NCI-H187 (cell line): ENCODE data around the gene PYROXD2.

ENCODE experiments used
- DNase-seq, 2 experiments: peaks; one replicate each; lab custom pipeline; 2025; lab: John Stamatoyannopoulos, UW

The PYROXD2 gene

DNA sequence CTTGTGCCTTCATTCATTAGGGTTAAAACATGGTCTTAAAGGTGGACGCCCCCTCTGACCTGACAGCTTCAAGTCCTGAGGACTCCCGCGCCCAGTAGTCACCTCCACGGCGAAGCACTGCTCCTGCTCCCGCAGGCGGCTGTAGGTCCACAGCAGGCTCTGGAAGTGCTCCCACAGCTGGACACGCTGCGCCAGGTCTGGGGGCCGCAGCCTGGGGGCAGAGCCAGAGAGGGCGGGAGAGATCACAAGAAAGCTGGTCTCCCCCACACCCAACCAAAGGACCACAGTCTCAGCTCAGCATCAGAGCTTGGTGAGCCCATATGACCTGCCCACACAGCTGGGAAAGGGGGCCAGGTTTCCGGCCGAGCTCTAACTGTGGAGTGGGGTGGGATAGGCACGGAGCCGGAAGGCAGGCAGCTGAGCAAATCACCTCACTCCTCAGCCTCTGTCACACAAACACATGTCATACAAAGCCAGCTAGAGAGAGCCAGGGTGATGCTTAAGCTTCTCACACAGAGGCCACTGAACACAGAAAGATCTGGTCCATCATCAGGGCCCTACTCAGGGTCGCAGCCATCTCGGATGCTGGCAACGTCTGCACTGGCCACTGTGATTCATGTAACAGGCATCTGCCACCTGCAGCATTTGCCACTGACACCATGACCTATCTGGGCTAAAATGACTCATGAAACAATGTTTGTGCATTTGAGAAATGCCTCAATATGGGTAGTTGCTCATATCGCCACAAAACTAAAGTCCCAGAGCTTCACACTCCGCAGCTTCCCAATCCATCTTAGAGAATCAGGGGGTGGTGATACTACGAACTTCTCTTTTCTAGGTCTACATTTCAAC lies 19.1 kb upstream of the PYROXD2 start:
- DNase-seq = no peak

DNA sequence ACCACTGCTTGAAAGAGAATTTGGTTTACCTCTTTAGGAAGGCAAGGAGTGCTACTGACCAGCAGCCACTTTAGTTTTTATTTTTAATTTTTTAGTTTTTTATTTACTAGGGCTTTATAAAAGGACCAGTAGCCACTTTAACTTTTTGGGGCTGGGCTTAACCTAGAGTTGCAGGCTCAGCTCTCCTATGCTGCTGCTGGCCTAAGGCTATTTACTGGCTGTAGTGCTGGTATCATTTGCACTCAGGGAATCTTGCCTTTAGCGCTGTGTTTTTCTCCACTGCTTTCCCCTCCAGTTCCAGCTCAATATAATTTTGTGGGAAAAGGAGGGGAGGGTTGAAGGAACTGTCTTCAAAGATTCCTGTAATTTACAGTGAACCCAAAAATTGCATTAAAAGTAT lies 18.4 kb upstream of the PYROXD2 start:
- no peak for DNase-seq

DNA sequence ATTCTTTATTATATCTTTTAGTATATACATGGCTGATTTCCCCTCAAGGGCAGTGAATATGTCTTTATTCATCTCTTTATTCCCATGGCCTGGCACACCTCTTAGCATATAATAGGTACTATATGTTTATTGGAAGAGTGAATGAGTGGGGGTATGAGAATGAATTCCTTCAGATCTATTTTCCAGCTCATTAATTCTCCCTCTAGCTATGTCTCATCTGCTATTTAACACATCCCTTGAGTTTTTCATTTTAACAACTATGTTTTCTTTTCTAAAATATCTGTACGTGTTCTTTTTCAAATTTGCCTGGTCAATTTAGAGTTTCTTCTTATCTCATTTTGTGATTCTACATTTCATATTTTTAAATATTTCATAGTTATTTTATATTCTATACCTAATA lies 17.3 kb upstream of the PYROXD2 start:
- DNase-seq = no peak

DNA sequence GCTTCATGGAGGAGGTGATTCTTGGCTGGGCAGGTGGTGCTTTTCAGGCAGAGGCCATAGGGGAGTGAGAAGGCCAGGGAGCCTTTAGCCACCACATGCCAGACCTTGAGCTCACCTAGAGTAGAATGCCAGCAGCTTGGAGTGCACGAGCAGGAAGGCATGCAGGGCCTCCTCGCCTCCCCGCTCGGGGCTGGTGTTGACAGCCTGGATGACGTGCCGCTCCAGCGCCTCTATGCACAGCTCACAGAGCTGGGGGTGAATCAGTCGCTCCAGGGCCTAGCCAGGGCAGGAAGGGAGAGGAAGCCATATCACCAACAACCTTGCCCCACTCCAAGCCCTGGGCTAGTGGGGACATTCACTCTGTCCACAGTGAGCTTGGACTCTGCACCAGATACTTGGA lies 16.0 kb upstream of the PYROXD2 start:
- DNase-seq = no peak

DNA sequence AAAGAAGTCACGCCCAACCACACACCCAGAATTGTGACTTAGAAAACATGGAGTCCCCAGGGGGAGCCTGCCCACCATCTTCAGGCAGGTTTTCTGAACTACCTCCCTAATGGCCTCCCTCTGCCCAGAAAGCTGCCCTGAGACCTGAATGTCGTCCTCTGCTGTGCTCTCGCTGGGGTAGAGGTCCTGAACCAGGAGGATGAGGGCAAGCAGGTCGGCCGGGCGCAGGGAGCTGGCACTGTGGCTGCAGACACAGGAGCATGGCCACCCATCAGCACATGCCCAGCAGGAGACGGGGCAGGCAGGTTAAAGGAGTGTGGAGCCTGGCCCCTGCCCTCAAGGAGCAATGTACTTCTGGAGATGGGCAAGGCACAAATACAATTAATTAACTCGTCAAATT lies 15.4 kb upstream of the PYROXD2 start:
- DNase-seq = no peak

DNA sequence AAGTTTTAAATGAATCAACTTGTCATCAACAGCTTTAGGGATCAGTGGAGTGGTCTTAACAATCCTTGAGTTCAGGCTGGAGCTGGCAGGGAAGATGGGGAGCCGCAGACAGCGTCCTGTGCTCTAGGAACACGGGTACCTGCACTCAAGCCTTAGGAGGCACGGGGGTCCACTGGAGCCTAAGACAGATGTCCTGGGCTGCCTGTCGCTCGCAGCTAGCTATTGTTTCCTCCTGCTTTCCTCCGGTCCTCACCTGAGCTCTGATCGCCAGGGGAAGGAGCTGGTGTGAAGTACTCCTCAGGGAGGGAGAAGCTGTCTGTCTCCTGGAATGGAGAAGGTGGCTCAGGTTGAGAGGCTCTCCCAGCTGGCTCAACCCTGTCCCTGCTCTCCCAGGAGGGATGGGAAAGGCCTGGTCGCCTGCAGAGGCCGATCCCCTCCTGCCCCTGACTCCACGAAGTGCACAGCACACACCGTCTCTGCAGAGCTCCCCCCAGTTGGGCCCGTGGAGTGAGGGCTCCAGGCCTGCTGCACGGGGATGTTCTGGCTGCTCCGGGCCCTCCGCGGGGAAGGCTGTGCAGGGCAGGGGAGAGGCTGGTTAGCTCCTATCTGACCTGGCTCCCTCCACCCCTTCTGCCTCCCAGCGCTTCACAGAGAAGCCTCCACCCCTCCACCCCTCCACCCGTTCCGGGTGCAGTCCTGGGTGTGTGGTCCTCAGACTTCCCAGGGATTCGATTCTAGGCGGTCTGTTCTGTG lies 14.5 kb upstream of the PYROXD2 start:
- no peak for DNase-seq

DNA sequence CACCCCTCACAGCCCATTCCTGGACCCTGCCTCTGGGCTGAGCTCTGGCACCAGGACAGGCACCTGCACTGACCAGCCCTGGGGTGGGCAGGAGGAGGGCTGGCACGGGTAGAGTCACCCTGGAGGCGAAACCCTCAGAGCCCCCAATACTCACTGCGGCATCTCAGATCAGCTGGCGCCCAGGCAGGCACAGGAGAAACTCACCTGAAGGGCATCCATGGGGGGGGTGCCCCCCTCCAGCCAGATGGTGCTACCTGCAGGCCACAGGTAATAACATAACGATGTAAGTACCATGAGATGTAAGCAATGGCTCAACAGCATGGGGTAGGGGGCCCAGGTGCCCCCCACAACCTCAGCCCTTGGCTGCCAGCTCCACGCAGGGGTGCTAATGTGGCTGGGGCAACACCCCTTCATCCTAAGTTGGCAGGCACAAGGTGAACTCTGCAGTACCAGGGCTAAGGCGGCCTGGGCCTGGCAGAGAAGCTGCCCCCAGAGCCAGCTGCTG lies 12.1 kb upstream of the PYROXD2 start:
- DNase-seq = no peak

DNA sequence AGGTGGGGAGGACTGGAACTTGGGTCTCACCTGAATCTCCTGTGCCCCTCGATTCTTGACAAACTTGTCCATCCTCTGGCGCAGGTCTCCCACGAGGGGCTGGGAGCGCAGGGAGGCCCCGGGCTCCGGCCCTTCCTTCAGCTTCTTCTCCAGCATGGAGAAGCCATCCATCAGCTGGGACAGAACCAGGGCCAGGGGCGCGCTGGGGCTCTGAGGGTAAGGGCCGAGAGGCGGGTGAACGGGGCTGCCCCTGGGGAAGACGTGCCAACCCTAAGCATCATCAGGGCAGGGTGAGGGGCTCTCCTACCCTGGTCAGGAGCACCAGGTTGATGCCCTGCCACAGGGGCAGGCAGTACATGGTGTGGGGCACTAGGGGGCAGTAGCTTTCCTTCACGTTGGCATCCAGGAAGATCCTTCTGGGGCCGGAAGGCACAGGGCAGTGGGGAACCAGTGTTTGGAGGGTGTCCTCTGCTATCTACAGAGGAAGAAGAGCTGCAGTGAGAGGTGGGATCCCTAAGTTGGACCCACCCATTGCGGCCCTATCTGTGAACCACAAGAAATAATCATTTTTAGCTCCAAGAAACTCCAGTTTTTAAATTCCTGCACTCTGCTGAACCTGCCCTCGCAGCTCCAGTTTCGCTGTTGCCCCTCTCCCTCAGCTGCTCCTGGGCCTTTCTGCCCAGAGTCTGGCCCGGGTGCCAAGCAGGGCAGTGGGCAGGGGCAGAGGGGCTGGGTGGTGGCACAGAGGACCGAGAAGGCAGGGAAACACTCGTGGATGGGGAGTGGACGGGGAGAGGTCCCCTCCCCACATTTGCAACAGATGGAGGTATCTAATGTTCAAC lies 10.8 kb upstream of the PYROXD2 start:
- no peak for DNase-seq

DNA sequence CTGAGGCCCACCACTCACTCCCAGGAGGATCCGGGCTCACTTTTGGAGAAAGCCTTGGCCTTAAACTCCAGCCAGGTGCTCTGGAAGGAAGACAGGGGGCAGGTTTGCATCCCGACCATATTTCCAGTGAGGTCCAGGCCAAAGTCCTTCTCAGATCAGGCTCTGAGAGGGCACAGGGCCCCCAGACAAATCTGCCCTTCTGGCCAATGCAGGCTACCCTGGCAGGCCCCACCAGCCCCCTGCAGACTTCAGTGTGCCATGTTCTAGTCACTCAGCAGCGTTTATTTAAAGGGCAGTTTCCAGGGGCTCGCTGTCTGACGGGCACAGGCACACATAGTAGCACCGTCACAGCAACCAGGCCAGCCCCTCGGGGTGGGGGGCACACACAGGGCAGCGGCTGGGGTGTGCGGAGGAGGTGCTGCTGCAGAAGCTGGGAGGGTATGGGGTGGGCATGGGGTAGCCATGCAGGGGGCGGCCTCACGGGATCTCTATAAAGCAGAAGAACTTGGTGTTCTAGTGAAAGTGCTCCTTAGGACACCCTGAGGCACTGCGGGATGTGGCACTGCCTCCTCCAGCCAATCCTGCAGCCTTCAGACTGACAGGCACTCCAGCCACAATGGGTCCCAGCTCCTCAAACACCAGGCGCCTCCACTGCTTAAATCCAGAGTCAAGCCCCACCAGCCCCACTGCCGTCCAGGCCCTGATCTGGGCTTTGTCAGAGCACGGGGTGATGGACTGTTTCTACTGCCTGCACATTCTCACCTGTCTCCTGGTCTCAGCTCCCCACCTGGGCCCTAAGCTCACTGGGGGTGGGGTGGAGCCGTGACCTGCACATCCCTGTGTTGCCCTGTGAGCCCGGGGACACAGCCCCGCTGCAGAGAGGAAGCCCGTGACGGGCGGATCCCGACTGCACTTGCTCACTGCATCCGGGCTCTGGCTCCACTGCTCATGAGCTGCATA lies 9.6 kb upstream of the PYROXD2 start:
- no peak for DNase-seq

DNA sequence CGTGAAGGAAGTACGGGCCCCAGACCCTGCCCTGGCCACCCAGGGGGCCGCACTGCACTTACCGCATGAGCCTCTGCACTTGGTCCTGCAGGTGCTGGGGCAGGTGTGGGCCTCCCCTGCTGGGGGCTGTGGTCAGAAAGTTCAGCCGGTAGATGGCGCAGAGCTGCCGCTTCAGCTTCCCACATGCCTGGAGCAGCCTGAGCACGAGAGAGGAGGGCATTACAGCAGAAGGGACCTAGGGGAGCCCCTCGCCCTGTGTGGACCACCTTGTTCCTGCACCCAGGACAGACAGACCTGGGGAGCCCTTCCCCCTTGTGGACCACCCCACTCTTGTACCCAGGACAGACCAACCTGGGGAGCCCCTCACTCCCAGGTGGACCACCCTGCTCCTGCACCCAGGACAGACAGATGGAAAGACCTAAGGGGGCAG lies 8.7 kb upstream of the PYROXD2 start:
- DNase-seq = no peak

DNA sequence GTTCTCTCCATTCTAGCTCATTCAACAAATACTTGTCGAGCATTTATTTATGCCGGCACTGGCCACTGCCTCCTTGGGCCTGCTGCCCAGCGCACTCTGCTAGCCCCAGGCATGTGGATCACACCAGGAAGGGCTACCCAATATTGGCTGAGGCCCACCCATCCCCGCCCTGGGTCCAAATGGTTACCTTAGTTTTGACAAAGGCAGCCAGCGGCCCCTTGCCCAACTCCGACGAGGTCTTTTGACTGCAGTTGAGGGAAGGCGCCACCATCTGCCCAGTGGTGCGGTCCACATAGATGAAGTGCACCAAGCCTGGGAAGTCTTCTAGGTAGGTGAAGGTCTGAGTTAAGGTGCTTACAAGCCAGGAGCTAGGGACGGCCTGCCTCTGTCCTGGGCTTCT lies 7.2 kb upstream of the PYROXD2 start:
- no peak for DNase-seq

DNA sequence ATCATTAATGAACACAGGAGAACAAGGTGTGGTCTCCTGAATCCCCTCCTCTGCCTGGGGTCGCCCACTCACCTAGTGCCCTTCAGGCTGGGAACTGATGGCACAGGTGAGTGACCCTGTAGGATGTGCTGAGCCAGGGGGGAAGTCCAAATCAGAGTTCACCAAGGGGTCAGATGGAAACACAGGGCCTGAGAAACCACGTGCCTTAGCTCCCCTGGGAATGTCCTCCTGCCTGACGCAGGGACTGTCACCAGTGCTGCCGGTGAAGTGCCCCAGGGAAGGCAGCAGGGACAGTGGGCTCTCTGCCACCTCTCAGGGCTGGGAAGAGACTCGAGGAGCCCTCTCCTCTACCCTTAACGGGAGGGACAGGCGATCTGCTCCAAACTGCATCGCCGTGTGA lies 5.8 kb upstream of the PYROXD2 start:
- no peak for DNase-seq

DNA sequence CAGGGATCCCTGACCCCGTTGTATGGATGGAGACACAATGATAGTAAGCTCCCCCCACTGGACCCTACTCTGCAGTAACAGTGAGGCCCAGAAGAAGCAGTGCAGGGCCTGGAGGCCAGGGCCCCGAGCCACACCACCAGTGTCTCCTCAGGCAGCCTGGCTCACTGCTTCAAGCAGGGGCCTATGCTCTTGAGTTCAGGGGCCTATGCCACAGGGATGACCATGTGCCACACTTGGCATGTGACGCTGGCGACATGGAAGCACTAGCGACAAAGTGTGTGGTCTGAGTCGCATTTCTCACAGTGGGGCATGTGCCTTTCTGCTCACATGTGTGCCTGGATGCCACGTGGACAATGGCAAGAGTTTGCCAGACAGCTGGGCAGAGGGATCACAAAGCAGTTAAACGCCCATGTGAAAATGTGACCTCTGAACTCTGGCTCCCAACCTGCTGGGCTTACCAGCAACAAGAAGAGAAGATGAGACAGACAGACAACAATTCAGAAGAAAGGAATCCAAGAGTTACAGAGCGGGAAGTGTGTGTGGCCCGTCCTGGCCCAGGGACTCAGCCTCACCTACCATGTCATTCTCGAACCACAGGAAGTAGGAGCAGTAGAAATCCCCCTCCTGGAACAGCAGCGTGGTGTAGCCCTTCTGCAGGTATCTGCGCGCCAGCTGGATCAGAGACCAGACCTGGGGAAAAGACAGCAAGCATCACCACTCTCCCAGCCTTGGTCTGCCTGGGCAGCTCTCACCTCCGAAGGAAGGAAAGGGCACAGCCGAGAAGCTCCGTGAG lies 4.7 kb upstream of the PYROXD2 start:
- no peak for DNase-seq

DNA sequence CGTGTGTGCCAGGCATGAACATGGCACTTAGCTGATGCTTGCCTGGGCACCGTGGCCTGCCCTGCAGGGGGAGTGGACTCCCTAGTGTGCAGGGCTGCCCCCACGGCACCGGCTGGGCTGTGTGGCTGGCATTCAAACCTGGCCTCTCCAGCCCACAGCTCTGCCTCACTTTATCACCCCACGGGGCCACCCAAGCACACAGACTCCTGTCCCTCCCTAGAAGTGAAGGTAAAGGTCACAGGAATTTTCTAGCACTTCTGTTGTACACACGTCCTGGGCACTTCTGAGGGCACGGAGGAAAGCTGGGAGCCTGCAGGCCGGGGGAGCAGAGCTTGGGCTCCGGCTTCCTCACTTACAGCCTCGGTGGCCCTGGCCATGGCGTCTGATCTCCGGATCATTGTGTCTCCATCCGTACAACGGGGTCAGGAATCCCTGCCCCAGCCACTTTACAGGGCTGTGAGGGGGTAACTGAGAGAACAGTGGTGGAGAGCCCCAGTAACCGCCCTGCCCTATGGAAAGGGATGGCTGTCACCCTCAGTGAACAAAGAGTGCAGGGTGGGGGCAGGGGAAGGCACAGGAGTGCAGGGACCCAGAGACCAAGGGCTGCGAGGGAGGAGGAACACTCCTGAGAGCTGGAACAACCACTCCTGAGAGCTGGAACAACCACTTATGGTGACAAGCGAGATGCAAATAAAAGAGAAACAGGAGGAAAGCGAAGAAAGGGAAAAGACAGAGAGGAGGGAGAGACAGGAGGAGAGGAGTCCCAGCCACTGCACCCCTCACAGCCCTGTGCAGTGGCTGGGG lies 3.9 kb upstream of the PYROXD2 start:
- DNase-seq = no peak

DNA sequence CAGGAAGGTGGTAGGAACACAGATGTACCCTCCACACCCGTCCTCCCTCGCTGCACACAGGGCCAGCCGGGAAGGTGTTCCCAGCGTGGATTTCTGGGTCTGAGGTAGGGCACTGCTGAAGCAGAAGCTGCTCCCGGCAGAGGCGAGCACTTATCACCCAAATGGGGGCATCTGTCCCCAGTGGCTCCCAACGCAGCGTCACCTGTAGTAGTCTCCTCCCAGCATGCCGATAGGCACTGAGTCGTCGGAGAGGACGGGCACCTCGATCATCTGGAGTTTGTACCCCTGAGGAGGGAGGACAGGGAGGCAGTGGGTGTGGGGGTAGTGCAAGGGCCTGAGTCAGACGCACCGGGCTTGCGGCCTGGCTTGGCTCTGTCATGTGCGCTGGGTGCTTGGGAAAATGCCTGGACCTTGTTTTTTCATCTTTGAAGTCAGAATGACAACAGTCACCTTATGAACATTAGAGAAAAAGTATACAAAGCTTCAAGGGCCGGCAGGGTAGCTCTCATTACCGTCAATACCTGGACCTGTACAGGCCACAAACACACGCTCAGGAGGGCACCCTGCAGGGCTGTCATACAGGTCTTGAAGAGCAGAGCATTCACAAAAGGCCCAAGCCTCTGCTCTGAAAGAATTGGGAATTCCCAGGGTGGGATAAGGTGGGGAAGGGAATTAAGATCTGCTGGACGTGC lies 3.1 kb upstream of the PYROXD2 start:
- no peak for DNase-seq

DNA sequence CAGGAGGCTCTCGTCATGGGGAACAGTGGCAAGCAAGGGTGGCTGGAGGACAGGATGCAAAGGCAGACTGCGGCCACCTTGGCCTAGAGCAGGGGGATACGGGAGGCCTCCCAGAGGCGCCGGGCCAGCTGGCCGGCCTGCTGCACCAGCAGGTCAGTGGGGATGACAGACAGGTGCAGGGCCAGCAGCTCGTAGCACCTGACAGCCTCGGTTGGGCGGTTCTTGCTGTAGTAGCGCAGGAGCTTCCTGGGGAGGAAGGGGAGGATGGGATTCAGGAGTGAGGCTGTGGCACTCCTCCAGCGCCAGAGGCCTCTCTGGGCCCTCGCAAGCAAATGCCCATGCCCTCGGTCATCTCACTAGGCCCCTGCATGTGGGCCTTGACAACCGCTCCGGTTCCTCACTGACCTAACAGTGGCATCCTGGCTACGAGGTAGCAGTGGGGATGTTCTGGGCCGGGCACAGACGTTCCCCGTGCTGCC lies 2.5 kb upstream of the PYROXD2 start:
- DNase-seq = no peak

DNA sequence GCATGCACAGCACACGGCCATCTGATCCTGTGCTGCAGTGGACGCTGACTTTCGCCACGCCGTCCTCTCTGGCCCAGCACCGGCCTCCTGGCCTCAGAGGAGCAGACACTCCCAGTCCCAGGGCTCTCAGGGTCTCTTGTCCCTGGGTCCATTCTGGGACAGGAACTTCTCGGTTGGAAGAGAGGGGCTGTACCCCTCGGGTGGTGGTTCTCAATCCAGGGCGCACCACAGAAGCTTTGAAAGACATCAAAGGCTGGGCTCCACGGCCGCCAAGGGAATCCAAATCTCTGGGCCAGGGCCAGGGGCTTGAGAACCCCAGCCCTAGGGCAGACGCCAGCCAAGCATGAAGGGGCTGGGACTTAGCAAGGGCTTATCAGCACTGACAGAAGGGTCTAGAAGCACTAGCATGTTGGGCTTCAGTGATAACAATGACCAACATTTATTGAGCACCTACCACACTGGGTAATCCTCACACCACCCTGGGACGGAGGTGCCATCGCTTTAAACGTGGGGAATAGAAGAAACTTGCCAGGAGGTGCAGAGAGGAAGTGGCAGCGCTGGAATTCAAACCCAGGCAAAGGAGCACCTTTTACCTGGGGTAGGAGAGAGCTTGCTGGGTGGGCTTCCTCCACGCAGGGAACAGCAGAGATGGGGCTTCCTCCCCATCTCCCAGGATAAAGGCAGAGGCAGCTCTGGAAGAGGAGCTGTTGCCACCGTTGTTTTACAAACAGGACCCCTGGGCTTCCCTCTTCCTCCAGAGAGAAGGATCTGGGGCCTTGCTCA lies 1.8 kb upstream of the PYROXD2 start:
- no peak for DNase-seq

DNA sequence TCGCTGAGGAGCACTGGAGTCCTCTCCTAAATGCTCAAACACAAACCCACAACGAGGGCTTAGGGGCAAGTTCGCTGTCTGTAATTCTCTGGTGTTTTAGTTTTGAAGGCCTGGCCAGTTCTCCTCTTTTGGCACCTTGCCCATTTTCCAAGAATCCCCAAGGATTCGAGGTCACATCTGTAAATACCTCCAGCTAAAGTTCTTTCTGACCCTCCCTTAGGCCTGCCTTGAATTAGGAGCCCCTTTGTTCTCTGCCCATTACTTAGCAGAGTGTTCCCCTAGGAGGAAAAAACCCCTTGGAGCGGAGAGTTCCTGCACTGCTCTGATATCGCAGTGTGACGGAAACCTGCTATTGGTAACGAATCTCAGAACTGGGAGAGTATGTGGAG lies 743 bp upstream of the PYROXD2 start:
- no peak for DNase-seq
